ENCODE results near the gene AK5. TPM values are rescaled to one million over a fixed set of nuclear protein-coding genes. Genes with fewer than 3 reads are reported as not detected.

AK5 gene
- total and polyA plus RNA-seq, 2 donors (not counting 1 experiment from before 2014, with no cell fraction given) = 0.18 TPM; not detected in 1

DNA sequence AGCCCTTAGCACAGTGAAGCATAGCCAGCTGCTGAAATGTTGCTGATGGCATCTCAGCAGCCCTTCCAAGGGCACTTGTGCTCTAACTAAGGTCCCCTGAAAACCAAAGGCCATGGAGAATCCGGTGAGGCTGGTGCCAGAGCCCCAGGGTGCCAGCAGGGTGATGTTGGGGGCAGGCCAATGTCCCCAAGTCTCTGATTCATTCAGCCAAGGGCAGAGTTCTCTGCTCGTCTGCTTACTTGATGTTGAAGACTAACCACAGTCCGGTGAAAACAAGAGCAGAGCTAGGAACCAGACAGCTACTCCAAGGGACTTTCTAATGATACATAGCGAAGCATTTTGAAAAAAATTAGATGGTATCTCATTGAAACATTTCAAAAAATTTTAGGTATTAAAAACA, 250.8 kb downstream of the AK5 start:
- no peak for TF ChIP-seq EZH2 (IDR thresholded peaks at IDR 0.05; ENCODE audit: borderline replicate concordance, insufficient read depth, low read depth, low read length, poor library complexity, severe bottlenecking)
- TF ChIP-seq, protein P1, sequence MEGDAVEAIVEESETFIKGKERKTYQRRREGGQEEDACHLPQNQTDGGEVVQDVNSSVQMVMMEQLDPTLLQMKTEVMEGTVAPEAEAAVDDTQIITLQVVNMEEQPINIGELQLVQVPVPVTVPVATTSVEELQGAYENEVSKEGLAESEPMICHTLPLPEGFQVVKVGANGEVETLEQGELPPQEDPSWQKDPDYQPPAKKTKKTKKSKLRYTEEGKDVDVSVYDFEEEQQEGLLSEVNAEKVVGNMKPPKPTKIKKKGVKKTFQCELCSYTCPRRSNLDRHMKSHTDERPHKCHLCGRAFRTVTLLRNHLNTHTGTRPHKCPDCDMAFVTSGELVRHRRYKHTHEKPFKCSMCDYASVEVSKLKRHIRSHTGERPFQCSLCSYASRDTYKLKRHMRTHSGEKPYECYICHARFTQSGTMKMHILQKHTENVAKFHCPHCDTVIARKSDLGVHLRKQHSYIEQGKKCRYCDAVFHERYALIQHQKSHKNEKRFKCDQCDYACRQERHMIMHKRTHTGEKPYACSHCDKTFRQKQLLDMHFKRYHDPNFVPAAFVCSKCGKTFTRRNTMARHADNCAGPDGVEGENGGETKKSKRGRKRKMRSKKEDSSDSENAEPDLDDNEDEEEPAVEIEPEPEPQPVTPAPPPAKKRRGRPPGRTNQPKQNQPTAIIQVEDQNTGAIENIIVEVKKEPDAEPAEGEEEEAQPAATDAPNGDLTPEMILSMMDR (IDR thresholded peaks at IDR 0.05) = no peak
- ChIA-PET POLR2A (no interaction called here), CTCF (interaction anchor here (0.7 to 2.7 kb wide), 10 partner anchors 9 to 609 kb away, joined by 3 to 11 read pairs (median 4); no protein-coding TSS in a partner anchor)
- Histone ChIP-seq H3K4me2 (replicated peaks; ENCODE audit: low read depth, low read length, poor library complexity, severe bottlenecking) (no peak overlapping the region), H3K27ac (ENCODE audit: low read length in 2 of 2) (no peak overlapping the region), H3K4me1 (ENCODE audit: control insufficient read depth in 2 of 2, insufficient read depth in 2 of 2, low read length in 2 of 2) (peaks cover 0 to 3% of the 10 kb centered on the region in 2 donors), H3K36me3 (replicated peaks in 1 of 2; ENCODE audit: control extremely low read depth in 1 of 2, control insufficient read depth in 1 of 2, extremely low read depth in 1 of 2, insufficient read depth in 2 of 2, low read length in 1 of 2) (no peaks in the 10 kb centered on the region), H3K27me3 (replicated peaks in 1 of 4; ENCODE audit: control extremely low read depth in 1 of 4, control insufficient read depth in 3 of 4, insufficient read depth in 4 of 4, low read length in 3 of 4) (peaks cover 0 to 3% (median 0%) of the 10 kb centered on the region in 4 experiments), H2AFZ (ENCODE audit: insufficient read depth, low read depth, low read length, poor library complexity, severe bottlenecking) (no peak overlapping the region), H3K9ac (ENCODE audit: low read length) (no peak overlapping the region), H3K79me2 (ENCODE audit: control insufficient read depth, insufficient read depth, low read length) (no peaks in the 10 kb centered on the region), H3K9me3 (ENCODE audit: control extremely low read depth in 1 of 3, control insufficient read depth in 2 of 3, insufficient read depth in 1 of 3, low read length in 2 of 3) (no peaks in the 10 kb centered on the region), H4K20me1 (ENCODE audit: control insufficient read depth, insufficient read depth, low read length, poor library complexity, severe bottlenecking) (no peaks in the 10 kb centered on the region), H3K4me3 (ENCODE audit: control extremely low read depth in 1 of 5, extremely low read depth in 1 of 5, insufficient read depth in 1 of 5, low read depth in 2 of 5, low read length in 4 of 5) (no peak overlapping the region)
- H3K9me3 Mint-ChIP-seq (ENCODE audit: insufficient read depth) = no peaks in the 10 kb centered on the region
- WGBS (ENCODE audit: insufficient coverage) = 96% methylated on average over 2 of the region's 4 CpGs
- H3K27me3 Mint-ChIP-seq = peaks cover 10% of the 10 kb centered on the region
- H3K4me1 Mint-ChIP-seq = no peaks in the 10 kb centered on the region
- intact Hi-C loops (cut with micrococcal nuclease) = loop anchor here (5.0 kb wide), 1 partner anchor 1540 kb away; no protein-coding TSS in a partner anchor
- ATAC-seq (ENCODE audit: low read depth) (no peak), DNase-seq (no peak)
- no peak overlapping the region for H3K4me3 Mint-ChIP-seq
- H3K27ac Mint-ChIP-seq = no peak overlapping the region

DNA sequence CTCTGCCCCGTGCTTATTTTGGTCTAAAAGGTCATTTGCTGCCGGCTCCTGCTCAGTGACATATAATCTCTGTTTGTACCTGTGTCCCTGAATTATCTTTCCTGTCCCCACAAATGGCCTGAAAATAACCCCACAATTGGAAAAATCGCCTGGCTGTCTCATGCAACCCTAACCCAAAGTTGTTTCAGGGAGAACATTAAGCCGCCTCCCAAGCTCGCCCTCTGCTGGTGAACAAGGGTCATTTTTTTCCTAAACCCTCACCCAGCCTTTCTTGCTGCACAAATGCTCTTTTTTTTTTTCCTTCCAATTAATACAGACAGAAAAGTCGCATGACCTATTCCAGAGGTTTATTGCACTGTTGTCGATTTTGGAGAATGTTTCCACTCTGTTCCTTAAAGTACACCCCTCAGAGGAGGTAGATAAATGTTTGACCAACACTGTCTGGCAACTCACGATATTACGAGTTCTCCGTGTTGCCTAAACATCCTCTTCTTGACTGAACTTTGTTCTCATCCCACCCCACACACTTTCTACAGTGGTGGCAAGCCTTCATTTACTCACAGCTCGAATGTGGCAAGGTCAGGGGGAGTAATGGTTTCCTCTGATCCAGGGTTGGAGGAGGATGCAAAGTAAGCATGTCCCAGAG, 252.0 kb downstream of the AK5 start:
- ATAC-seq (ENCODE audit: low read depth) = no peak

More for the DNA sequence above, 252.0 kb downstream of the AK5 start:
- CTCF ChIA-PET = interaction anchor here (0.6 to 2.7 kb wide), 18 partner anchors 8 to 1704 kb away, joined by 3 to 11 read pairs (median 4); no protein-coding TSS in a partner anchor
- peak; percentile 61 for DNase-seq
- intact Hi-C loops (cut with micrococcal nuclease) = loop anchor here (5.0 kb wide), 1 partner anchor 1541 kb away; no protein-coding TSS in a partner anchor
- Mint-ChIP-seq H3K27ac (no peak overlapping the region), H3K4me1 (no peaks in the 10 kb centered on the region), H3K27me3 (peaks cover 10% of the 10 kb centered on the region), H3K4me3 (no peak overlapping the region), H3K9me3 (ENCODE audit: insufficient read depth) (no peaks in the 10 kb centered on the region)
- TF ChIP-seq, protein P1 (IDR thresholded peaks at IDR 0.05) = peak; percentile 89
- TF ChIP-seq EZH2 (IDR thresholded peaks at IDR 0.05; ENCODE audit: borderline replicate concordance, insufficient read depth, low read depth, low read length, poor library complexity, severe bottlenecking) = no peak
- no peak overlapping the region for H2AFZ ChIP-seq (ENCODE audit: insufficient read depth, low read depth, low read length, poor library complexity, severe bottlenecking)
- no peaks in the 10 kb centered on the region for H3K79me2 ChIP-seq (ENCODE audit: control insufficient read depth, insufficient read depth, low read length)
- WGBS (ENCODE audit: insufficient coverage) = 31% methylated on average over 5 of the region's 11 CpGs
- no peaks in the 10 kb centered on the region for H4K20me1 ChIP-seq (ENCODE audit: control insufficient read depth, insufficient read depth, low read length, poor library complexity, severe bottlenecking)
- no peaks in the 10 kb centered on the region for H3K9me3 ChIP-seq (ENCODE audit: control extremely low read depth in 1 of 3, control insufficient read depth in 2 of 3, insufficient read depth in 1 of 3, low read length in 2 of 3)
- H3K36me3 ChIP-seq (replicated peaks in 1 of 2; ENCODE audit: control extremely low read depth in 1 of 2, control insufficient read depth in 1 of 2, extremely low read depth in 1 of 2, insufficient read depth in 2 of 2, low read length in 1 of 2) = no peaks in the 10 kb centered on the region
- H3K4me1 ChIP-seq (ENCODE audit: control insufficient read depth in 2 of 2, insufficient read depth in 2 of 2, low read length in 2 of 2) = peaks cover 0 to 3% of the 10 kb centered on the region in 2 donors
- POLR2A ChIA-PET = interaction anchor here (0.7 kb wide), 1 partner anchor 237 kb away, joined by 6 read pairs; no protein-coding TSS in a partner anchor
- H3K27me3 ChIP-seq (replicated peaks in 1 of 4; ENCODE audit: control extremely low read depth in 1 of 4, control insufficient read depth in 3 of 4, insufficient read depth in 4 of 4, low read length in 3 of 4) = peaks cover 0 to 3% (median 0%) of the 10 kb centered on the region in 4 experiments
- no peak overlapping the region for H3K27ac ChIP-seq (ENCODE audit: low read length in 2 of 2)
- no peak overlapping the region for H3K4me3 ChIP-seq (ENCODE audit: control extremely low read depth in 1 of 5, extremely low read depth in 1 of 5, insufficient read depth in 1 of 5, low read depth in 2 of 5, low read length in 4 of 5)
- no peak overlapping the region for H3K9ac ChIP-seq (ENCODE audit: low read length)
- H3K4me2 ChIP-seq (replicated peaks; ENCODE audit: low read depth, low read length, poor library complexity, severe bottlenecking) = no peak overlapping the region

All from B cell (primary cell).